GM21529 (cell line): Measurements from ENCODE around the gene PJVK.
"Not testable (repeated sequence)": the region's sequence is repeated elsewhere in the genome, so short reads cannot be mapped to it uniquely, and the experiment has no call there.

ENCODE experiments used
- ATAC-seq: cut with Tn5 transposase; IDR thresholded peaks from one replicate; pipeline ENCODE4 v1.9.1; 2021; ENCODE audit not compliant: unreplicated experiment

Gene PJVK

DNA sequence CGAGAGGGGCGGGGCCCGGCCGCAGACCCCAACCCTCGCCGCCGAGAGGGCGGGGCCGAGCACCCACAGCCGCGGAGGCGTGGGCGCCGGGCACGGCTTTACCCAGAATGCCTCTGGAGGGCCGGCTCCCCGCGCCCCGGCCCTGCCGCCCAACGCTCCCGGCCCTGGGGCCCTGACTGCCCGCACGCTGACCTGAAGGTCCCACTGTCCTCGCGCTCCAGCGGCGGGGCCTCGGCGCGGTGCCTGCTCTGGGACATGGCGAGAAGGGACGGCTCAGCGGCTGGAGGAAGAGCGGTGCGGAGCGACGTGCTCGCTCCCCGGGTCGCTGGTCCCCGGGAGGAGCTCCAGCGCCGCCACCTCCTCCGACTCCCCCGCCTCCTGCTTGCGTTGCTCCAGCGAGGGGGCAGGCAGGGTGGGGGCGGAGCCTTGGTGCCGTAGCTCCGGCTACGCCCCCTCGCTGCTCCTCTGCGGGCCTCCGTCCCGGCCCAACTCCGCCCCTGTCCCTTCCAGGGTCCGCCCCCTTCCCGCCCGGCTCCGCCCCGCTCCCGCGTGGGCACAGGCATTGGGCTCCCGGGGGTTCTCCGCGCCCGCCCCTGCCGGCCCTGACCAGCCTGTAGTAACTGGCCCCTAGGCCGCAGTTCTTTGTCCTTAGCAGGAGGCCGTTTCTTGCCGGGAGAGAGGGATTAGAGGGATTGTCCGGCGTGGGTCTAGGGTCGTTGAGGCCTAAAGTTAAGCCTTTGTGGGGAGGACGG, at the start of gene PJVK, which contains the start of gene PRKRA:
Gene PJVK, plus strand, starts transcription at position 605 of the 752 bp plus-strand sequence. CDS start 2,032 bp downstream, outside the sequence.
Gene PRKRA, minus strand, starts transcription at position 402 of the 752 bp plus-strand sequence. Its CDS starts 145 bp downstream, at position 257.
- peak; percentile 76 for ATAC-seq

GRCh38 chr2:178401994-178402437, 49.2 kb upstream of the PJVK start:
- no peak for ATAC-seq

- ATAC-seq: peak; percentile 40
These were observed 47.4 kb upstream of the PJVK start for GRCh38 chr2:178403671-178404306.

GRCh38 chr2:178404368-178404767, 46.8 kb upstream of the PJVK start:
- ATAC-seq: peak; percentile 99

GRCh38 chr2:178409261-178409660, 41.9 kb upstream of the PJVK start:
- no peak for ATAC-seq

DNA sequence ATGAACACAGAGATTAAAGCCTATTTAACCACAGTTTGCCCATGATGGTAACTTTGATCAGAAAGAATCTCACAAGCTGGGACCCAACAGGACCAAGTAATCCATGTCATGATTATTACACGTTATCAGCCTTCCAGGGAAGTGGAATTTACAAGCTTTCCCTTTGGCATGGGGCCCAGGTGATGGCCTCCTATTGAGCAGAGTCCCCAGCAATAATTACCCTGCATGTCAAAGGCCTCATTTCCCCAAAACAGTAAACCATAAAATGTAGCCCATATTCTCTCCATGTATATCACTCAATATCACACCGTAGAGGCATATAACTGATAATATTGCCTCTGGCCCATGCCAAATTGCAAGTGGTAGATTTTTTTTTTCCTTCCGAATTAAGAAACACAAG, 39.1 kb upstream of the PJVK start:
- no peak for ATAC-seq

GRCh38 chr2:178412453-178412852, 38.7 kb upstream of the PJVK start:
- ATAC-seq: not testable (repeated sequence)

- peak; percentile 74 for ATAC-seq
These were observed 37.5 kb upstream of the PJVK start for GRCh38 chr2:178413472-178414265.

GRCh38 chr2:178414266-178415247, 36.6 kb upstream of the PJVK start:
- peak; percentile 82 for ATAC-seq

- no peak for ATAC-seq
These were observed 35.2 kb upstream of the PJVK start for GRCh38 chr2:178415979-178416378.

DNA sequence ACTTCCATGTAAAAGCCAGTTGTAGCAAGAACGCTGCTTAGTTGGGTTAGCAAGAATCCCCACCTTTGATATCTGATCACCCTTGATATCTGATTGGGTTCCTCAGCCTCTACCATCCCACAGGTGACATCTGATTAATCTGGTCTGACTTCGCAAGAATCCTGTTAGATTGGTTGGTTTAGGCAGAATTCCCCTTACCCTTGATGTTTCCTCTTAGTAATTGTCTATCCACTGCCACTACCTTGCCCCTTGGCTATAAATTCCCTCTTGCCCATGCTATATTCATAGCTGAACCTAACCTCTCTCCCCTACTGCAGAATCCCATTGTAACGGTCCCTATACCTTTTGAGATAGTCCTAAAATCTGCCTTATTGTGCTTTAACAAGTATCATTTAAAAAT, 33.3 kb upstream of the PJVK start:
- ATAC-seq: no peak

DNA sequence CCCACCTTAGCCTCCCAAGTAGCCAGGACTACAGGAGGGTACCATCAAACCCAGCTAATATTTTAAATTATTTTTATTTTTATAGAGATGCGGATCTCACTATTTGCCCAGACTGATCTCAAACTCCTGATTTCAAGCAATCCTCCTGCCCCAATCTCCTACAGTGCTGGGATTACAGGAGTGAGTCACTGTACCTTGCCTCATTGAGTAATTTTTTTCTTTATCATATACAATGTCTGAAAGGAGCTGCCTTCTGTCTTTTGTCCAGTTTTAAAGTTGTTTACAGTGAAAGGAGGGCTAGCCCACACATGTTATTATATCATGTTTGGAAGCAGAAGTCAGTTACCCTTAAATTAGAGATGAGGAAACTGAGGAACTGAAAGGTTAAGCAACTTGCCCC, 32.8 kb upstream of the PJVK start:
- no peak for ATAC-seq

GRCh38 chr2:178419123-178419522, 32.1 kb upstream of the PJVK start:
- no peak for ATAC-seq

- no peak for ATAC-seq
These were observed 30.6 kb upstream of the PJVK start for GRCh38 chr2:178420463-178420999.

DNA sequence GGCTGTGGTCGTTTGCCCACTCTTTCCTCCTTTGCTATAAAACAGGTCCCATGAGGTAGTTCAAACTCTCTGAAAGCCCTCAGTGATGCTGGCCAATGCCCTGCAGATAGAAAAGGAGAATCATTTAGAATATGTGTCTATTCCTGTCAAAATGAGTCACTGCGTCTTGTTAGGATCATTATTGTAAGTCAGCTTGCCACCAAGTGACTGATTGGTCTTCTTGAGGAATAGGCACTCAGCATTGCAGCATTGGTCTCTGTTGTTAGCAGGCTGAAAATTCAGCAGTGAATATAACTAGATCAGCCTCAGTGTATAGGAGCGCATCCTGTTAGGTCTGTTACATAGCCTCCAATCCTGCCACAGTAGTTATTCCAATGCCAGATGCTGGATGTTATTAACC, 29.1 kb upstream of the PJVK start:
- no peak for ATAC-seq

DNA sequence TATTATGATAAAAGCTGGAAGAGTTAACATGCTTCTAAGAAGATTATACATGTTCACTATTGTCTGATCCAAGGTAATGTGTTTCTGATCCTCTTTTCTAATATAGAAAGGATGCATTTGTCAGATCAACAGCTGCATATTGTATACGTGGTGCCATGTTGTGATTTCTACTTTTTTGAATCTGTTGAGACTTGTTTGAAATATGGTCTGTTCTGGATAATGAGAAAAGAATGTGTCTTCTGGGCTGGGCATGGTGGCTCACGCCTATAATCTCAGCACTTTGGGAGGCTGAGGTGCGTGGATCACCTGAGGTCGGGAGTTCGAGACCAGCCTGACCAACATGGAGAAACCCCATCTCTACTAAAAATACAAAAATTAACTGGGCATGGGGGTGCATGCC, 27.4 kb upstream of the PJVK start:
- not testable (repeated sequence) for ATAC-seq

GRCh38 chr2:178425255-178425827, 25.8 kb upstream of the PJVK start:
- ATAC-seq: no peak

GRCh38 chr2:178426388-178426787, 24.8 kb upstream of the PJVK start:
- ATAC-seq: no peak

DNA sequence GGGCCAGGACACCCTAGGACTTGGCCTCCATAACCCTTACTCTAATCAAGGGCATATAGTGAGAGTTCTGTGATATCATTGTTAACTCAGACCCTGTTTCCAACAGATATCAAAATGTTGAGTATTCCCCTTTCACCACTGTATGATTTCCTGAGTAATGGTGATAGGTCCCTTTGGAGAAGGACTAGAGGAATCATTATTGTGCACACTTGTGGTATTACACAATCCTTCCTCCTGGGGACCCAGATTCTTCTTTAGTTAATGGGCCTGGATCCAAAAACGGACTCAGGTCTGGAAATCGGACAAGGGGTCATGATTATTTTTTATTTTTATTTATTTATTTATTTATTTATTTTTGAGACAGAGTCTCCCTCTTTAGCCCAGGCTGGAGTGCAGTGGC, 23.7 kb upstream of the PJVK start:
- ATAC-seq: no peak

- no peak for ATAC-seq
These were observed 22.8 kb upstream of the PJVK start for GRCh38 chr2:178428396-178428806.
